Type B pancreatic cell (in vitro differentiated cells): ENCODE data around the gene ATAD2B. TPM values are rescaled to one million over a fixed set of nuclear protein-coding genes. Genes with fewer than 3 reads are reported as not detected.

Source experiments
- DNase-seq: peaks from one replicate; pipeline ENCODE4 v3.0.0; 2021; ENCODE audit warnings: mixed read lengths; ENCODE audit not compliant: unreplicated experiment; ENCODE audit errors: extremely low spot score
- H3K27ac Mint-ChIP-seq: 2 replicates; pipeline ENCODE4 v1.8.0; 2021; ENCODE audit warnings: mild to moderate bottlenecking, mixed read lengths
- H3K27me3 Mint-ChIP-seq: 2 replicates; pipeline ENCODE4 v1.8.0; 2021; ENCODE audit warnings: mixed read lengths
- H3K36me3 Mint-ChIP-seq: 2 replicates; pipeline ENCODE4 v1.8.0; 2021; ENCODE audit warnings: mixed read lengths
- H3K4me1 Mint-ChIP-seq: one replicate; pipeline ENCODE4 v1.8.0; 2021; ENCODE audit warnings: mixed read lengths; ENCODE audit not compliant: unreplicated experiment
- H3K4me3 Mint-ChIP-seq: 2 replicates; pipeline ENCODE4 v1.8.0; 2021; ENCODE audit warnings: mild to moderate bottlenecking, mixed read lengths
- H3K9me3 Mint-ChIP-seq: 2 replicates; pipeline ENCODE4 v1.8.0; 2021; ENCODE audit warnings: mixed read lengths
- CTCF ChIP-seq: fragments of 200-600 bp; sonication (generic); conservative IDR thresholded peaks from 2 replicates; pipeline ENCODE4 v1.5.0; 2021; ENCODE audit warnings: antibody characterized with exemption, mild to moderate bottlenecking
- total RNA-seq: library from RNA; stranded (reverse); gene quantifications from 2 replicates; pipeline ENCODE4 v1.2.1, GENCODE V29; 2021; ENCODE audit warnings: low replicate concordance

Gene ATAD2B
- total RNA-seq, 1 donor from 2014 or later: 25.7 TPM

GRCh38 chr2:23918837-23919489 lies 8.0 kb downstream of the ATAD2B start:
- Mint-ChIP-seq H3K4me1 (peaks cover 24% of the 10 kb centered on the region), H3K36me3 (peaks cover 6% of the 10 kb centered on the region), H3K4me3 (no peak overlapping the region), H3K27ac (no peak overlapping the region), H3K9me3 (no peaks in the 10 kb centered on the region), H3K27me3 (no peaks in the 10 kb centered on the region)
- no peak for TF ChIP-seq CTCF
- no peak for DNase-seq

GRCh38 chr2:23916727-23917405 lies 10.1 kb downstream of the ATAD2B start:
- no peaks in the 10 kb centered on the region for H3K27me3 Mint-ChIP-seq
- H3K4me3 Mint-ChIP-seq: no peak overlapping the region
- no peaks in the 10 kb centered on the region for H3K9me3 Mint-ChIP-seq
- TF ChIP-seq CTCF: no peak
- DNase-seq: no peak
- H3K27ac Mint-ChIP-seq: peak overlapping the region; percentile 39
- peaks cover 18% of the 10 kb centered on the region for H3K4me1 Mint-ChIP-seq
- peaks cover 6% of the 10 kb centered on the region for H3K36me3 Mint-ChIP-seq

- H3K36me3 Mint-ChIP-seq: peaks cover 6% of the 10 kb centered on the region
- H3K27me3 Mint-ChIP-seq: no peaks in the 10 kb centered on the region
- H3K4me1 Mint-ChIP-seq: peaks cover 18% of the 10 kb centered on the region
- H3K4me3 Mint-ChIP-seq: no peak overlapping the region
- H3K9me3 Mint-ChIP-seq: no peaks in the 10 kb centered on the region
- no peak for TF ChIP-seq CTCF
- no peak for DNase-seq
- no peak overlapping the region for H3K27ac Mint-ChIP-seq
Measured at GRCh38 chr2:23915327-23915726, 11.6 kb downstream of the ATAD2B start.

- H3K27ac Mint-ChIP-seq: no peak overlapping the region
- H3K9me3 Mint-ChIP-seq: no peaks in the 10 kb centered on the region
- no peaks in the 10 kb centered on the region for H3K27me3 Mint-ChIP-seq
- no peak for TF ChIP-seq CTCF
- no peak for DNase-seq
- peaks cover 13% of the 10 kb centered on the region for H3K4me1 Mint-ChIP-seq
- no peak overlapping the region for H3K4me3 Mint-ChIP-seq
- H3K36me3 Mint-ChIP-seq: peaks cover 4% of the 10 kb centered on the region
Measured at GRCh38 chr2:23912054-23912453, 14.9 kb downstream of the ATAD2B start.

- H3K27ac Mint-ChIP-seq: no peak overlapping the region
- H3K36me3 Mint-ChIP-seq: peaks cover 4% of the 10 kb centered on the region
- TF ChIP-seq CTCF: no peak
- H3K4me1 Mint-ChIP-seq: peaks cover 12% of the 10 kb centered on the region
- H3K9me3 Mint-ChIP-seq: peaks cover 4% of the 10 kb centered on the region
- DNase-seq: no peak
- H3K4me3 Mint-ChIP-seq: no peak overlapping the region
- H3K27me3 Mint-ChIP-seq: no peaks in the 10 kb centered on the region
Measured at GRCh38 chr2:23905155-23905554, 21.8 kb downstream of the ATAD2B start.
